Uterus (tissue), 2 donors: ENCODE results near the gene MR1.

Source experiments
- CTCF ChIP-seq, 4 experiments: fragments of 200-600 bp in 2 of 4; fragments of 450-650 bp in 2 of 4; sonication (generic) in 2 of 4; IDR thresholded peaks; one replicate each; pipeline ENCODE4 v1.5.1; 2016 to 2019; ENCODE audit warnings: antibody characterized with exemption in 4 of 4, mild to moderate bottlenecking in 2 of 4, moderate library complexity in 1 of 4
- POLR2A ChIP-seq, 2 donors: fragments of 450-650 bp; IDR thresholded peaks; one replicate each; pipeline ENCODE4 v1.6.1; 2016; ENCODE audit warnings: antibody characterized with exemption in 2 of 2, mild to moderate bottlenecking in 1 of 2, moderate library complexity in 1 of 2

- TF ChIP-seq CTCF (IDR thresholded peaks at IDR 0.05) (no peak), POLR2A (IDR thresholded peaks at IDR 0.05) (no peak)
Observed at GRCh38 chr1:181010789-181011188, 23.0 kb upstream of the MR1 start.
